GM19455 (cell line): Measurements from ENCODE around the gene PUM1.
"Not testable (repeated sequence)": the region's sequence is repeated elsewhere in the genome, so short reads cannot be mapped to it uniquely, and the experiment has no call there.

Experiments used
- ATAC-seq: cut with Tn5 transposase; IDR thresholded peaks from one replicate; pipeline ENCODE4 v1.9.1; 2021; ENCODE audit not compliant: unreplicated experiment

PUM1 gene, protein sequence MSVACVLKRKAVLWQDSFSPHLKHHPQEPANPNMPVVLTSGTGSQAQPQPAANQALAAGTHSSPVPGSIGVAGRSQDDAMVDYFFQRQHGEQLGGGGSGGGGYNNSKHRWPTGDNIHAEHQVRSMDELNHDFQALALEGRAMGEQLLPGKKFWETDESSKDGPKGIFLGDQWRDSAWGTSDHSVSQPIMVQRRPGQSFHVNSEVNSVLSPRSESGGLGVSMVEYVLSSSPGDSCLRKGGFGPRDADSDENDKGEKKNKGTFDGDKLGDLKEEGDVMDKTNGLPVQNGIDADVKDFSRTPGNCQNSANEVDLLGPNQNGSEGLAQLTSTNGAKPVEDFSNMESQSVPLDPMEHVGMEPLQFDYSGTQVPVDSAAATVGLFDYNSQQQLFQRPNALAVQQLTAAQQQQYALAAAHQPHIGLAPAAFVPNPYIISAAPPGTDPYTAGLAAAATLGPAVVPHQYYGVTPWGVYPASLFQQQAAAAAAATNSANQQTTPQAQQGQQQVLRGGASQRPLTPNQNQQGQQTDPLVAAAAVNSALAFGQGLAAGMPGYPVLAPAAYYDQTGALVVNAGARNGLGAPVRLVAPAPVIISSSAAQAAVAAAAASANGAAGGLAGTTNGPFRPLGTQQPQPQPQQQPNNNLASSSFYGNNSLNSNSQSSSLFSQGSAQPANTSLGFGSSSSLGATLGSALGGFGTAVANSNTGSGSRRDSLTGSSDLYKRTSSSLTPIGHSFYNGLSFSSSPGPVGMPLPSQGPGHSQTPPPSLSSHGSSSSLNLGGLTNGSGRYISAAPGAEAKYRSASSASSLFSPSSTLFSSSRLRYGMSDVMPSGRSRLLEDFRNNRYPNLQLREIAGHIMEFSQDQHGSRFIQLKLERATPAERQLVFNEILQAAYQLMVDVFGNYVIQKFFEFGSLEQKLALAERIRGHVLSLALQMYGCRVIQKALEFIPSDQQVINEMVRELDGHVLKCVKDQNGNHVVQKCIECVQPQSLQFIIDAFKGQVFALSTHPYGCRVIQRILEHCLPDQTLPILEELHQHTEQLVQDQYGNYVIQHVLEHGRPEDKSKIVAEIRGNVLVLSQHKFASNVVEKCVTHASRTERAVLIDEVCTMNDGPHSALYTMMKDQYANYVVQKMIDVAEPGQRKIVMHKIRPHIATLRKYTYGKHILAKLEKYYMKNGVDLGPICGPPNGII

DNA sequence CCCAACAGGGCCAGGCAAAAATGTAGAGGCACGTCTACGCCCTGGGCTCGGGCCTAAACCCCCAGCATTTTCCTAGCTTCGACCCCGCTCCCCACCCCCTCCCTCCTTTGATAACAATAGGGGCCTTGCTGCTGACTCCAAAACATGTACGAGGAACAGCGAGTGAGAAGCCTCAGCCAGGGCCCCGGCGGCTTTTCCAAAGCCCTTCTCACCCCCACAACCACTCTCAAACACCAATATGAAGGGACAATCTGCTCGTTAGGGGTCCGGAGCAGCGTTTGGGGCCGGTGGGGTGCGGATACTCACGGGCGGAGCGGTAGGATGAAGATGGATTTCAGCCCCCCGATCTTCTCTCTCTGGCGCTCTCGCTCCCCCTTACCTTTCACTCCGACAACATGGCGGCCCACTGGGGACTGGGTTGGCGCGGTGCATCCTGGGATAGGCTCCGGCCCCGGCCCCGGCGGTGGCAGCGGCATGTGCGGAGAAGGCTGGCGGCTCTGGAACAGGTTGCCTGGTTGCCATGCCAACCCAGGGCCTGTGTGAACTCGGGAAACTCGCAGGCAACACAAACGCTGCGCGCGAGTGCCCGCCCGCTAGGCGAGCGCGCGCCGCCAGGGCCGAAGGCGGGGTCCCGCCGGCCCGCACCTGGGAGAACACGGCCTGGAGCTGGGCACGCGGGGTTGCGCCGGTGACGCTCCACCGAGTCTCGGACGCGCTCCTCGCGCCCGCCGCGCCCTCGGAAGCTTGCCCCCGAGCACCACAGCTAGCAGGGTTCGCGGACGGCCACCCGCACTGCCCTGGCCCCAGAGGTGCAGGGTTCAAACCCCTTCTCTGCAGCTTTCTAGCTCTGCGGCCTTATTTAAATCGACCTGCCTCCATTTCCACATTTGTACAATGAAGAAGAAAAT lies at the start of gene PUM1:
PUM1 (minus strand) TSS at position 408 of the 908 bp plus-strand sequence. CDS start 6,151 bp downstream, outside the sequence.
- ATAC-seq = peak; percentile 88

DNA sequence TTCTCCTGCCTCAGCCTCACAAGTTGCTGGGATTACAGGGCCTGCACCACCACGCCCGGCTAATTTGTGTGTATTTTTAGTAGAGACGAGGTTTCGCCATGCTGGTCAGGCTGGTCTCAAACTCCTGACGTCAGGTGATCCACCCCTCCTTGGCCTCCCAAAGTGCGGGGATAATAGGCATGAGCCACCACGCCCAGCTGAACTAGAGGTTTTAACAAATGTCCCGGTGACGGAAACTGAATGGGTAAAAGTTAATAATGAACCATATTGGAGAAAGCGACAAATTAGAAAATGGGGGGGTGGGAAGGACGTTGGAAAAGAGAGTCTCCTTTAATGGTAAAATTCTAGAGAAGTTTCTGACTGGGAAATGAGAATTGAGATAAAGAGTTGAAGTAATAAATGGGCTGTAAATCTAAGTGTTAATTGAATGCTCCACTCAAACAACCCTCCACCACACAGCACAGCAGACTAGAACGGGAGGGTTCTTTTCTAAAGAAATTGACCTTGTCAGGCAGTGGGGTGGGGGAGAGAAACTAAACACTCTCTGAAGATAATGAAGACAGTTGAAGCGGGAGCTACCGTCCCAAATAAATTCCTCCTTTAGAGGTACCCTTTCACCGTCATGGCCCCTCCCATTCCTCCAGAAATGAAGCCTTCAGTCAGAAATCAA lies 46.9 kb upstream of the PUM1 start:
- ATAC-seq = no peak

DNA sequence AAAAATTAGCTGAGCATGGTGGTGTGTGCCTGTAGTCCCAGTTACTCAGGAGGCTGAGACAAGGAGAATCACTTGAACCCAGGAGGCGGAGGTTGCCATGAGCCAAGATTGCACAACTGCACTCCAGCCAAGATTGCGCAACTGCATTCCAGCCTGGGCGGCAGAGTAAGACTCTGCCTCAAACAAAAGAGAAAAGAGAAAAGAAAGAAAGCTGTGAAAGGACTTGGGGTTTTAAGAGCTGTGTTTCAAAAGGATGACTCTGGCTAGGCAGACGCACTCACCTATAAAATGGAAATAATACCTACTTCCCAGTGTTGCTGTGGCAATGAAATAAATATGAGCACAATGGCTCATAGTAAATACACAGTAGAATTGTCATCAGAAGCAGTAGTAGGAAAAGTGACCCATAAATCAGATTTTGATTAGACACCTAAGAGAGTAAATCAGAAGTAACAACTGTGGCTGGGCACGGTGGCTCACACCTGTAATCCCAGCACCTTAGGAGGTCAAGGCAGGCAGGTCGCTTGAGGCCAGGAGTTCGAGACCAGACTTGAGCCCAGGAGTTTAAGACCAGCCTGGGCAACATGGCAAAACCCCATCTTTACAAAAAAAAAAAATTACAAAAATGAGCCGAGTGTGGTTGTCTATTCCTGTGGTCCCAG lies 45.9 kb upstream of the PUM1 start:
- no peak for ATAC-seq

DNA sequence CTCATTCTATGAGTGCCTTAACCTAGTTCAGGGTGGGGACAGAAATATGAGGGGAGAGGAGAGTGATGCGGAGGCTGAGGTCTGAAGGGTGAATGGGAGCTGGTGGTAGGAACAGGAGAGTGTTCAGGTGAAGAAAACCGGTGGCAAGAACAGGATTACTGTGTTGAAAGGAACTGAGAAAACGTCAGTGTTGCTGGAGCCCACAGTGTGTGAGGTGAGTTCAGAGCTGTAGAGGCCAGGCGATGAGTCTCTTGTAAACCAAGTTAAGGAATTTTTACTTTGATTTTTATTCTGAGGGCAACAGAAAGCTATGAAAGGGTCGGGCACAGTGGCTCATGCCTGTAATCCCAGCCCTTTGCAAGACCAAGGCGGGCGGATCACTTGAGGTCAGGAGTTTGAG lies 45.3 kb upstream of the PUM1 start:
- ATAC-seq = no peak

DNA sequence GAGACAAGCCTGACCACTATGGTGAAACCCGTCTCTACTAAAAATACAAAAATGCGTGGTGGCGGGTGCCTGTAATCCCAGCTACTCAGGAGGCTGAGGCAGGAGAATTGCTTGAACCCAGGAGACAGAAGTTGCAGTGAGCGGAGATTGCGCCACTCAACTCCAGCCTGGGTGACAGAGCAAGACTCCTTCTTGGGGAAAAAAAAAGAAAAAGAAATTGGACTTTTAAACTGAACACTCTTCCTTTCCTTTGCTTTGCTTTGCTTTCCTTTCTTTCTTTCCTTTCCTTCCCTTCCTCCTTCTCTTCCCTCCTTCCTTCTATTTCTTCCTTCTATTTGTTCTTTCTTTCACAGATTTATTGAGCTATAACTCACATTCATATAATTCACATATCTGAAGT lies 43.3 kb upstream of the PUM1 start:
- ATAC-seq = no peak

DNA sequence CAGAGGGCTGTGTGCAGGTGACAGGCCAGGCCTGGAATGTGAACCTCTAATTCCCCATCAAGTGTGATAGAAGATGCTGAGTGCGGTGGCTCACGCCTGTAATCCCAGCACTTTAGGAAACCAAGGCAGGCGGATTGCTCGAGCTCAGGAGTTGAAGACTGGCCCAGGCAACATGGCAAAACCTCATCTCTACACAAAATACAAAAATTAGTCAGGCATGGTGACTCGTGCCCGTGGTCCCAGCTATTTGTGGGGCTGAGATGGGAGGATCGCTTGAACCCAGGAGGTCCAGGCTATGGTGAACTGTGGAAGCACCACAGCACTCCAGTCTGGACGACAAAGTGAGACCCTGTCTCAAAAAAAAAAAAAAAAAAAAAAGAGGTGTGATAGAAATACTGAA lies 40.1 kb upstream of the PUM1 start:
- no peak for ATAC-seq

DNA sequence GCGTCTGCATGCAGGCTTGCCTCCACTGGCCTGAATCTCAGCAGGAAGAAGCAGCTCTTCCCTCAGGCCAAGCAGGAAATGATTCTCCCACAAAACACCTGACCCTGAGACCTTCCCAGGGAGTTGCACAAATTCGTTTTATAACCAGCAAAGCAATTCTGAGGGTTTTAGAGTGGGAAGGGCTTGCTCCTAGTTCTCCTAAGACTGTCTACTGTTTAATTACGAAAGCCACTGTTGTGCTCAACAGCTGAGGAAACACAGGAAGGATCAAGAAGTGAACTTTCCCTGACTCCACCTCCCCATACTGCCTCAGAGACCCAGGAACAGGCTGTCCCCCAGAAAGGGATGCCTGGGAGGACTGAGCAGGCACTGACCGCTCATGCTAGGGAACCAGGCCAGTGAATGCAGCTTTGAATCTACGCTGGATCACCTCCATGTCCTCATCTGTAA lies 37.0 kb upstream of the PUM1 start:
- no peak for ATAC-seq

DNA sequence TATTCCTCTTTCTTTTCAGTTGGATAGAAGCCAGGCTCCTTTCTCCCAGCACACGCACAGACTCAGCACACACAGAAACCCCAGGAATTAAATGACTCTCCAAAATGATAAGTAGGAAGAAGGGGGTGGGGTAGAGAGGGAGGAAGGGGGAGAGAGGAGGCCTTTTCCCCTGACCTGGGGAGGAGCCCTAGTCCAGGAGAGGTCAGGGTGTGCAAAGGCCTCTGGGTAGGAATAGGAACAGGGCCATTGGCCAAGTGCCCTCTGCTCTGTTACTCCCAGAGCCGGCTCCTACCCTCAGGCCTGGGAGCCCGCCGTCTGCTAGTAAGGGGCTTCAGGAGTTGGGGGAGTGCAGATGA lies 35.6 kb upstream of the PUM1 start:
- ATAC-seq = no peak

DNA sequence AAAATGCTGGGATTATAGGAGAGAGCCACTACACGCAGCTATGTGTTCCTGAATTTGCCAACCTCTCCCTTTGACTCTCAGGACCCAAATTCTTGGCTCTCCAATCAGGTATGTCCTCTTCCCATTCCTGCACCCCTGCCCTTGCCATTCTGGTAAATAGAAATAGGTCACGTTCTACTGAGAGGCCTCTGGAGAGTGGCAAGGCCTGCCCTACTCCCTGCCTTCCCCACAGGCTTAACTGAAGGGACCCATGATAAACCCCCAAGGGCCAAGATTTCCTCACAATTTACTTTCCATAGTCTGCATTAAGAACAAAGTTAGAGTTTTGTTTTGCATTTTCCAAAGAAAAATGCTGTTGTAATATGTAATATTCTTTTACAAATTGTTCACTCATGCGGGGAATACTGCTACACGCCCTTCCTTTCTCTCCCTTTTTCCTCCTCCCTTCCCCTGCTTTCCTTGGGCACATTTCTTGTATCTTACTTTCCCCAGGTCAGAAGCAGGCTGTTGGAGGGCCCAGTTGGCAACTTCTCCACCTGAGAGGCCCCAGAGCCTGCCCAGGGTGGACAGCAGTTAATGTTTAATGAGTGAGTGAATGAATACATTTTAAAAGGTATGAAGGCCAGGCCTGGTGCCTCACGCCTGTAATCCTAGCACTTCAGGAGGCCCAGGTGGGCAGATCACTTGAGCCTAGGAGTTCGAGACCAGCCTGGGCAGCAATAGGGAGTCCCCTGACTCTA lies 33.9 kb upstream of the PUM1 start:
- ATAC-seq = no peak

DNA sequence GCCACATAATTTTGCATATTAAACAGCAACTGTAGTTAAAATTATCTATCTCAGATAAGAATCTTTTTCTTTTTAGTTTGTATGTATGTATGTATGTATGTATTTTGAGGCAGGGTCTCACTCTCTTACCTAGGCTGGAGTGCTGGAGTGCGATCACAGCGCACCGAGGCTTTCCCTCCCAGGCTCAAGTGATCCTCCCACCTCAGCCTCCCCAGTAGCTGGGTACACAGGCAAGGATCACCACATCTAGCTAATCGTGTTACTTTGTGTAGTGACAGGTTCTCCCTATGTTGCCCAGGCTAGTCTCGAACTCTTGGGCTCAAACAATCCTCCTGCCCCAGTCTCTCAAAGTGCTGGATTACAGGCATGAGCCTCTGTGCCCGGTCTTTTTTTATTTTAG lies 30.5 kb upstream of the PUM1 start:
- no peak for ATAC-seq

DNA sequence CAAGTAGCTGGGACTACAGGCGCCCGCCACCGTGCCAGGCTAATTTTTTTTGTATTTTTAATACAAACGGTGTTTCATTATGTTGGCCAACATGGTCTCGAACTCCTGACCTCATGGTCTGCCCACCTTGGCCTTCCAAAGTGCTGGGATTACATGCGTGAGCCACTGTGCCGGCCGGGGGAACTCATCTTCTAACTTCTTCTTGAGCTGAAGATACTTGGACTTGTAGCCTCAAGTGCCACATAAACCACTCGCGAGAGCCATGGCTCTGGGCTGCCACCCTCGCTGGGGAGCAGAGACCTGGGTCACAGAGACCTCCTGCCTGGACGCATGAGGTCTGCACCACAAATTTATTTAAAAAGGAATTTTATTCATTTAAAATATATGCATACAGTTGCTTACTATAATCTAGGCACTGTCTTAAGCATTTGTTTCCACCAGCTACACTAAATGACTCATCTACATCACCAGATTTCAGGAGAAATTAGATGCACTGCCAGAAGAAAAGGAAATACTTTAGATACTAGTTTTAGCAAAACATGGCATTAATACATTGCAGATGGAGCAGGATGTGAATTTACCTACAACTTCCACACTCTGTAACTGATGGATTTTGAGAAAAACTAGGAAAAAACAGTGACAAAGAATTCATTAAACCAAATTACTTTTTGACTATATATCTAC lies 29.9 kb upstream of the PUM1 start:
- no peak for ATAC-seq

DNA sequence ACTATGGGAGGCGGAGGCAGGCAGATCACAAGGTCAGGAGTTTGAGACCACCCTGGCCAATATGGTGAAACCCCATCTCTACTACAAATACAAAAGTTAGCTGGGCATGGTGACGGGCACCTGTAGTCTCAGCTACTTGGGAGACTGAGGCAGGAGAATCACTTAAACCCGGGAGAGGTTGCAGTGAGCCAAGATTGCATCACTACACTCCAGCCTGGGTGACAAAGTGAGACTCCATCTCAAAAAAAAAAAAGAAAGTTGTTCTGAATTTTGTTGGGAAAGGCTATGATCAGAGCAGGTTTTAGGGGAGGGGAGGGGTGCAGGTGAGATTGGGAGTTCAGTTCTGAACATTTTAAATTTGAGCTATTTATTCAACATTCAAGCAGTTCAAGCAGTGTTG lies 22.6 kb upstream of the PUM1 start:
- not testable (repeated sequence) for ATAC-seq

DNA sequence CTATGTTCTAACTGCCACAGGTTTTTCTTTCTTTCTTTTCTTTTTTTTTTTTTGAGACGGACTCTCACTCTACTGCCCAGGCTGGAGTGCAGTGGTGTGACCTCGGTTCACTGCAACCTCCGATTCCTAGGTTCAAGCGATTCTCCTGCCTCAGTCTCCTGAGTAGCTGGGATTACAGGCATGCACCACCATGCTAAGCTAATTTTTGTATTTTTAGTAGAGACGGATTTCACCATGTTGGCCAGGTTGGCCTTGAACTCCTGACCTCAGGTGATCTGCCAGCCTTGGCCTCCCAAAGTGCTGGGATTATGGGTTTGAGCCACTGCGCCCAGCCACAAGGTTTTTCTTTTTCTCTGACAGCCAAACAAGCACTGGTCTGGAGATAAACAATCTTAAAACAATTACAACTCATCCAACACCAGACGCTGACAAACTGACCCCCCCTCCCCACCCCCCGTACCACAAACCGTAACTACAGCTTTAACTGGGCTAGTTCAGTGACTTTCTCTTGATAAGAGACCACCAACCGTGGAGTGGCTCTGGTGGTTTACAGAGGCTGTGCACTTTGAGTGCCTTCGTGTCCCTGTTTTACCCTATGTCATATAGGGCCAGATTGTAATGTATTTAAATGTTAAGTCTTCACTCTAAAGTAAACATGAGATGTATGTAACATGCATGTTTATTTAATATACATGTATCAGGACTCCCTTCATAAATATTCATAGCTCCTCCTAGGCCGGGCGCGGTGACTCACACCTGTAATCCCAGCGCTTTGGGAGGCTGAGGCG lies 19.5 kb upstream of the PUM1 start:
- ATAC-seq = no peak

DNA sequence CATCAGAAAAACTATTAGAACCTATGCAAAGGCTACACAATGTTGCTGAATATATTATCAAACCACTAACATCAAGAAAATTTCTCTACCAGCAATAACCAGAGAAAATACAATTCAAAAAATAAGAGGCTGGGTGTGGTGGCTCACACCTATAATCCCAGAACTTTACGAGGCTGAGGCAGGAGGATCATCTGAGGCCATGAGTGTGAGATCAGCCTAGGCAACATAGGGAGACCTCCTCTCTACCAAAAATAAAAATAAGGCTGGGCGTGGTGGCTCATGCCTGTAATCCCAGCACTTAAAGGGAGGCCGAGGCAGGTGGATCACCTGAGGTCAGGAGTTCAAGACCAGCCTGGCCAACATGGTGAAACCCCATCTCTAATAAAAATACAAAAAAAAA lies 16.9 kb upstream of the PUM1 start:
- ATAC-seq = no peak

DNA sequence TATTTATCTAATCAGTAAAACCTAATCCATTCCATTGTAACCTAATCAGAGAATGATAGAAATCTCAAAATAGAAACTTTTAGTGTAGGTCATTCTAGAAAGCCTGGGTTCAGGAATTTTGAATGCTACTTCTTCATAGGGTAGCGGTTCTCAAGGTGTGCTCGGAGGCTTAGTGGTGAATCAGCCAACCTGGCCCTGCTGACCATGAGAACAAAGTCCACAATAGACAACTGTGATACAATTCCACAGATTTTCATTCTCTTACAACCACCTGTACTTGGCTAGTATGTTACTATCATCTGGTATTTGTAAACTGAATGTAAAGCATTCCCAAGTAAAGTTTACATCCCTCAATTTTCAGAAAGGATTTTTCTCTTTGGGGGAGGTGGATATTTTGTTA lies 7.5 kb upstream of the PUM1 start:
- no peak for ATAC-seq

DNA sequence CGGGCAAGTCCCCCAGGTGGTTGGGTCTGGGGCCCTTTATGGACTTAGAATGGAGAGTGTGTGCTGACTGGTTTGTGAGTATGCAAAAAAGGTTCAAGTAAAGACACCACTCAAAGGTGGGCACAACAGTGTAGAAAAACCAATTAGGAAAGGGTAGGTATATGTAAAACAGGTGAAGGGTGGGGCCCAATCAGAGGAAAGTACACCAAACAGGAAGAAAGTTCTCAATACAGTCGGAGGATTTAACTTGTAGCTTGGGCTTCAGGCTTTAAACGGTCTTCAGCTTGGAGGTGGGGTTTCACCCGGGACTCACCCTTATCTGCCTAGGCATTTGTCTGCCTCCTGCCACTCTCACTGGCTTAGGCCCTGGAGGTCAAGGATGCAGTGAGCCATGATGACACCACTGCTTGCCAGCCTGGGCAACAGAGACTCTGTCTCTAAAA lies 6.8 kb upstream of the PUM1 start:
- no peak for ATAC-seq

DNA sequence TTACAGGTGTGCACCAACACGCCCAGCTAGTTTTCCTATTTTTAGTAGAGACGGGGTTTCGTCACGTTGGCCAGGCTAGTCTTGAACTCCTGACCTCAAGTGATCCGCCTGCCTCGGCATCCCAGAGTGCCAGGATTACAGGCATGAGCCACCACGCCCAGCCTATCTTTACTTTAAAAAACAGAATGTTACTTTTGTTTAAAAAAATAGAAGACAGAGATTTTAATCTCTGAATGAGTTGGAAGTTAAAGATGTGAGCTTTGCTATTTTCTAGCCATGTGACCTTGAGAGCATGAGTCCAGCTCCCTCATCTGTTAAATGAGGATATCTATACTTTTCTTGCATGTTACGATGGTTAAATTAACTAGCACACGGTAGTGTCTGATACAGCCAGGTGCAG lies 3.9 kb upstream of the PUM1 start:
- ATAC-seq = no peak
